OCI-LY1 (cell line): ENCODE data around the gene PSMD1.

Source experiments
- H2AFZ ChIP-seq: fragments of 200-600 bp; sonication (generic), shearing (Covaris generic); 2 replicates; pipeline ENCODE4 v1.6.0; 2014; ENCODE audit warnings: antibody characterized with exemption, mild to moderate bottlenecking, low read length
- H3F3A ChIP-seq: fragments of 200-600 bp; sonication (generic), shearing (Covaris generic); 2 replicates; pipeline ENCODE4 v1.6.0; 2014; ENCODE audit warnings: mild to moderate bottlenecking, antibody characterized with exemption, low read length, moderate library complexity; ENCODE audit not compliant: insufficient read depth
- H3K27ac ChIP-seq: fragments of 200-600 bp; sonication (generic); 2 replicates; pipeline ENCODE4 v1.5.1; 2014; ENCODE audit warnings: low read length, mixed run types, mild to moderate bottlenecking, low read depth; ENCODE audit not compliant: poor library complexity, severe bottlenecking
- H3K27me3 ChIP-seq: fragments of 200-600 bp; sonication (generic); 2 replicates; pipeline ENCODE4 v1.6.0; 2014; ENCODE audit warnings: antibody characterized with exemption, mild to moderate bottlenecking, low read length, moderate library complexity; ENCODE audit not compliant: insufficient read depth
- H3K36me3 ChIP-seq: fragments of 200-600 bp; sonication (generic); 2 replicates; pipeline ENCODE4 v1.6.1; 2014; ENCODE audit warnings: mild to moderate bottlenecking, antibody characterized with exemption, low read length, moderate library complexity, mixed read lengths; ENCODE audit not compliant: insufficient read depth
- H3K4me1 ChIP-seq: fragments of 200-600 bp; sonication (generic); 2 replicates; pipeline ENCODE4 v1.5.1; 2014; ENCODE audit warnings: mild to moderate bottlenecking, low read length, moderate library complexity; ENCODE audit not compliant: insufficient read depth, severe bottlenecking
- H3K4me2 ChIP-seq: fragments of 200-600 bp; sonication (generic), shearing (Covaris generic); 2 replicates; pipeline ENCODE4 v1.6.1; 2014; ENCODE audit warnings: low read length
- H3K4me3 ChIP-seq: fragments of 200-600 bp; sonication (generic); 2 replicates; pipeline ENCODE4 v1.5.1; 2014; ENCODE audit warnings: low read length, low read depth, mild to moderate bottlenecking, mixed read lengths; ENCODE audit not compliant: poor library complexity, severe bottlenecking
- H3K79me2 ChIP-seq: fragments of 200-600 bp; shearing (Covaris generic); 2 replicates; pipeline ENCODE4 v1.6.1; 2016; ENCODE audit warnings: mixed run types, low read length, mixed read lengths; ENCODE audit not compliant: insufficient read depth
- H3K9ac ChIP-seq: fragments of 200-600 bp; sonication (generic), shearing (Covaris generic); 2 replicates; pipeline ENCODE4 v1.6.1; 2014; ENCODE audit warnings: mild to moderate bottlenecking, low read length, mixed read lengths
- H3K9me2 ChIP-seq: fragments of 200-600 bp; sonication (generic), shearing (Covaris generic); 2 replicates; pipeline ENCODE4 v1.6.1; 2014; ENCODE audit warnings: low read depth, mild to moderate bottlenecking, low read length, mixed read lengths
- H3K9me3 ChIP-seq: fragments of 200-600 bp; shearing (Covaris generic); 2 replicates; pipeline ENCODE4 v1.6.1; 2014; ENCODE audit warnings: low read length, mixed read lengths
- H4K20me1 ChIP-seq: fragments of 200-600 bp; sonication (generic), shearing (Covaris generic); 2 replicates; pipeline ENCODE4 v1.6.0; 2016; ENCODE audit warnings: mild to moderate bottlenecking, low read length; ENCODE audit not compliant: insufficient read depth
- CTCF ChIP-seq: fragments of 200-600 bp; sonication (generic), shearing (Covaris generic); IDR thresholded peaks from 2 replicates; pipeline ENCODE4 v1.5.1; 2017; ENCODE audit warnings: mild to moderate bottlenecking, antibody characterized with exemption, low read length, moderate library complexity, mixed read lengths
- EZH2 ChIP-seq: fragments of 200-600 bp; sonication (generic), shearing (Covaris generic); IDR thresholded peaks from 2 replicates; pipeline ENCODE4 v1.8.0; 2017; ENCODE audit warnings: borderline replicate concordance, mixed run types, mild to moderate bottlenecking, antibody characterized with exemption, low read length, moderate library complexity, mixed read lengths

Gene PSMD1

DNA sequence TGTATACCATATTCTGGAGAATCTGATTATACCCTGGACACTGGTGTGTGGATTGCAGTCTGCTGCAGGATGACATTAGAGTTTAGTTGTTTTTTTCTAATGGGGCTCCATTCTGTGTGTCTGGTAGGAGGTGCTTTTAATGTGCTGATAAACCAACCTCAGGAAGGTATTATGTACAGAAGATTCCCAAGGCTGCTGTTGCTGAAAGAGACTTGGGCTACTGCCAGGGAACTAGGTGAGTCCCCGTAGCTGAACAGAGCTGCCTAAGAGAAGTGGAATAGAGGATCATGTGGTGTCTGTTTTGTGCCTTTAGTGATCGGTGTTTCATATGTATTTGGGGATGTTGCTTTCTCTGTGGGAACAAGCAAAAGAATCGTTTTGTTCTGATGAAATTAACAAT, 44.2 kb upstream of the PSMD1 start:
- H3K4me1 ChIP-seq: no peaks in the 10 kb centered on the region
- no peaks in the 10 kb centered on the region for H3K36me3 ChIP-seq
- H3K79me2 ChIP-seq: no peaks in the 10 kb centered on the region
- TF ChIP-seq CTCF (no peak), EZH2 (no peak)
- no peaks in the 10 kb centered on the region for H3K9me2 ChIP-seq
- no peaks in the 10 kb centered on the region for H3F3A ChIP-seq
- H3K9me3 ChIP-seq: no peaks in the 10 kb centered on the region
- H3K4me2 ChIP-seq: no peak overlapping the region
- no peak overlapping the region for H2AFZ ChIP-seq
- H3K9ac ChIP-seq: no peak overlapping the region
- no peak overlapping the region for H3K4me3 ChIP-seq
- H3K27ac ChIP-seq: no peak overlapping the region
- H4K20me1 ChIP-seq: no peaks in the 10 kb centered on the region
- peaks cover 4% of the 10 kb centered on the region; the same call in 1 of the 2 replicates for H3K27me3 ChIP-seq

DNA sequence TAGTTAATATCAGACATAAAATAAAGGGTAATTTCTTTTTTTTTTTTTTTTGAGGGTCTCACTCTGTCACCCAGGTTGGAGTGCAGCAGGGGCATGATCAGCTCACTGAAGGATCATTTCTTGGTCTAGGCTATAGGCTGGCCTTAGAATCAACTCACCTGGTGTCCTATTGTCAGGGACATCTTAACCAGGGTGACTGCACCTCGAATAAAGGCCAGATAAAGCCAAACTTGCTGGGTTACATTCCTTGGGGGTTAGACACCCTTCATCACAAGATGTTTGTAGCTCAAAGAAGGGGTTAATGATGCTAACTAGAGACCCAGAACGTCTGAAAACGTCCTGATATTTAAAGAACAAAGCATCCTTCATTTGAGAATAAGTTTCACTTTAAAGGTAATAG, 42.8 kb upstream of the PSMD1 start:
- Histone ChIP-seq H3K9me3 (no peaks in the 10 kb centered on the region), H3K9ac (no peak overlapping the region), H3K27ac (no peak overlapping the region), H3K9me2 (no peaks in the 10 kb centered on the region), H3F3A (no peaks in the 10 kb centered on the region), H2AFZ (no peak overlapping the region), H3K4me2 (no peak overlapping the region), H3K79me2 (no peaks in the 10 kb centered on the region), H3K4me1 (no peaks in the 10 kb centered on the region), H3K36me3 (no peaks in the 10 kb centered on the region), H3K27me3 (peaks cover 4% of the 10 kb centered on the region; the same call in 1 of the 2 replicates), H3K4me3 (no peak overlapping the region), H4K20me1 (no peaks in the 10 kb centered on the region)
- TF ChIP-seq CTCF (no peak), EZH2 (no peak)

- Histone ChIP-seq H3K36me3 (no peaks in the 10 kb centered on the region), H3K27me3 (no peaks in the 10 kb centered on the region; the same call in 1 of the 2 replicates), H3F3A (no peaks in the 10 kb centered on the region), H4K20me1 (no peaks in the 10 kb centered on the region), H3K9me3 (no peaks in the 10 kb centered on the region), H3K27ac (no peak overlapping the region), H2AFZ (no peak overlapping the region), H3K4me3 (no peak overlapping the region), H3K9ac (no peak overlapping the region), H3K4me1 (no peaks in the 10 kb centered on the region), H3K79me2 (no peaks in the 10 kb centered on the region), H3K9me2 (no peaks in the 10 kb centered on the region), H3K4me2 (no peak overlapping the region)
- TF ChIP-seq EZH2 (no peak), CTCF (no peak)
Measured at GRCh38 chr2:231015478-231015877, 41.2 kb upstream of the PSMD1 start.
